Effector memory CD8-positive, alpha-beta T cell (primary cell): Measurements from ENCODE around the gene AFG1L.
"Not testable (repeated sequence)": the region's sequence is repeated elsewhere in the genome, so short reads cannot be mapped to it uniquely, and the experiment has no call there.

Source experiments
- ATAC-seq: fragments of 150-1000 bp; cut with Tn5 transposase; replicated peaks from 2 replicates; pipeline ENCODE4 v1.10.0; 2021; ENCODE audit warnings: mild to moderate bottlenecking, moderate library complexity
- DNase-seq, 3 experiments: peaks; one replicate each; pipeline ENCODE4 v3.0.0; 2021
- H3K27ac Mint-ChIP-seq, 2 donors: one replicate each; pipeline ENCODE4 v1.8.0; 2022; ENCODE audit warnings: mild to moderate bottlenecking in 2 of 2, mixed read lengths in 2 of 2, moderate library complexity in 2 of 2
- H3K27me3 Mint-ChIP-seq, 2 donors: one replicate each; pipeline ENCODE4 v1.8.0; 2022; ENCODE audit warnings: mixed read lengths in 2 of 2
- H3K36me3 Mint-ChIP-seq: one replicate; pipeline ENCODE4 v1.8.0; 2022; ENCODE audit warnings: mild to moderate bottlenecking, moderate library complexity, mixed read lengths; ENCODE audit not compliant: insufficient read depth
- H3K4me1 Mint-ChIP-seq, 2 donors: one replicate each; pipeline ENCODE4 v1.8.0; 2022; ENCODE audit warnings: low read depth in 2 of 2, mixed read lengths in 2 of 2
- H3K4me3 Mint-ChIP-seq, 2 donors: one replicate each; pipeline ENCODE4 v1.8.0; 2022; ENCODE audit warnings: mild to moderate bottlenecking in 2 of 2, mixed read lengths in 2 of 2, moderate library complexity in 2 of 2
- H3K9me3 Mint-ChIP-seq, 2 donors: one replicate each; pipeline ENCODE4 v1.8.0; 2022; ENCODE audit warnings: mixed read lengths in 2 of 2

The AFG1L gene

GRCh38 chr6:108521616-108522107 is 226.8 kb downstream of the AFG1L start:
- H3K4me3 Mint-ChIP-seq: no peak overlapping the region
- H3K27ac Mint-ChIP-seq: no peak overlapping the region
- H3K4me1 Mint-ChIP-seq: no peaks in the 10 kb centered on the region
- DNase-seq (no peak), ATAC-seq (no peak)
- H3K36me3 Mint-ChIP-seq: peaks cover 3% of the 10 kb centered on the region
- no peaks in the 10 kb centered on the region for H3K27me3 Mint-ChIP-seq
- no peaks in the 10 kb centered on the region for H3K9me3 Mint-ChIP-seq

DNA sequence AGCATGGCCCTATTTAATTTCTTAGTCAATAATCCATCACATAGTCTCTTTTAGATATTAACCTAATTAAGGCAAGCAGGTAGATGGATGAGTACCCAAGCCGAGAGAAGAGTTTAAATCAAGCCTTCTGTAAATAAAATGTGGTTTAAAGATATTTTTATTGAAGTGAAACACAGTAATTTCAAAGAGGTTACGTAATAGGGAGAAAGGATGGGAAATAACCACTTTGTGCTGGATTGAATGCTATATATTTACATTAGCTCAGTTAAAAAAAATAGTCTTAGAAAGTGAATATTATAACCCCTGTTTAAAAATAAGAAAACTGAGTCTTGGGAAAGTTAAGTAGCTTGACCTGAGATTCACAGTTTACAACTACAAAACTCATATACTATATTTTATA is 228.8 kb downstream of the AFG1L start:
- ATAC-seq: no peak
- Mint-ChIP-seq H3K4me1 (no peaks in the 10 kb centered on the region), H3K27me3 (no peaks in the 10 kb centered on the region), H3K4me3 (no peak overlapping the region), H3K9me3 (no peaks in the 10 kb centered on the region), H3K36me3 (peaks cover 3% of the 10 kb centered on the region), H3K27ac (no peak overlapping the region)
- no peak for DNase-seq

DNA sequence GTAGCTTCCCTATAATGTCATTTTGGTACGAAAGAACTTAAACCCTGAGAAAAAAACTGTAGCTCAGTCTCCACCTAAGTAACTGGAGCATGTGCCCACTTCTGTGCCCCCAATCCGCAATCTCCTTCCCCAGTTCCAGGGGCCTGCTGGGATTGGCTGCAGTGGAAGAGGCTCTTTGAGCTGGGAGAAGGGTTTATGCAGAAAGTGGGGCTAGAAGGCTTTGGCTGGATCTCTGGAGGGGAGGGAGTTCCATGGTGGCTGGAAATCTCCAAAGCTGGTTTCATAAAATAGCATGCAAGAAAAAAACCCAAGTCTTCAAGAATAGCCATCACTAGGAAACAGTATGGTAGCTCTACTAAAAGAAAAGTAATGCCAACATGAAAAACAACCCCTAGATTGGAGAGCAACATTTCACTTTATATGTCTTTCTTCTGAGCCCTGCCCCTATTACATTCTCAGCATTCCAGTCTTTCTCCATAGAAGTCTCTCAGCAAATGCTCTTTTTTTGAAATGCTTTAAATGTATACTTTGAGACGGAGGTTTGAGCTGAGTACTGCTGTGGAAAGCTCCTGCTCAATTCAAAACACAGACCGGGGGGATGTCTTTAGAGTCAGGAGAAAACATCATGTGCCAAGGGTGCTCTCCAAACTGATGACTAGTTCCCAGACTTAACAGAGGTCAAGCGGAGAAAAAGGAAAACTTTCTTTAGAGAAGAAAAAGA is 229.8 kb downstream of the AFG1L start:
- no peaks in the 10 kb centered on the region for H3K9me3 Mint-ChIP-seq
- H3K27me3 Mint-ChIP-seq: no peaks in the 10 kb centered on the region
- no peak for DNase-seq
- no peak overlapping the region for H3K4me3 Mint-ChIP-seq
- no peak for ATAC-seq
- no peak overlapping the region for H3K27ac Mint-ChIP-seq
- peaks cover 3% of the 10 kb centered on the region for H3K36me3 Mint-ChIP-seq
- H3K4me1 Mint-ChIP-seq: no peaks in the 10 kb centered on the region

DNA sequence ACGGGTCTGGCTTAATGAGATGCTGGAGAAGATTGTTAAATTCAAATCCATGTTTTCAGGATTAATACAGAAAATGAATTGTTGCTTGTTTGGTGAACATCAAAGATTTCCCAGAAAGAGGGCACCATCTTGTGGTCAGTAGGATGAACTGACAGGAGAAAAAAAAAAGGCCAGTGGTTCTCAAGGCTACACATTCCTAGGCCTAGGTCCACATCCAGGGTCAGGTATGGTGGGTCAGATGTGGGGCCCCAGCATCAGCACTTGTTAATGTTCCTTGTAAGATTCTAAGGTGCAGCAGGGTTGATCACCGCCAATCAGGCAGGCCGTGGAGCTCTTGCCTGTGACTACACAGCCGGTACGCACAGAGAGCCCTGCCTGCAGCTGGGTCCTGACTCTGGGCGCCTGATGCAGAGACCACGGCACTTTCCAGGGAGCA is 231.9 kb downstream of the AFG1L start:
- no peak overlapping the region for H3K4me3 Mint-ChIP-seq
- no peaks in the 10 kb centered on the region for H3K4me1 Mint-ChIP-seq
- DNase-seq: no peak
- ATAC-seq: no peak
- H3K9me3 Mint-ChIP-seq: no peaks in the 10 kb centered on the region
- H3K36me3 Mint-ChIP-seq: peaks cover 3% of the 10 kb centered on the region
- no peak overlapping the region for H3K27ac Mint-ChIP-seq
- no peaks in the 10 kb centered on the region for H3K27me3 Mint-ChIP-seq

DNA sequence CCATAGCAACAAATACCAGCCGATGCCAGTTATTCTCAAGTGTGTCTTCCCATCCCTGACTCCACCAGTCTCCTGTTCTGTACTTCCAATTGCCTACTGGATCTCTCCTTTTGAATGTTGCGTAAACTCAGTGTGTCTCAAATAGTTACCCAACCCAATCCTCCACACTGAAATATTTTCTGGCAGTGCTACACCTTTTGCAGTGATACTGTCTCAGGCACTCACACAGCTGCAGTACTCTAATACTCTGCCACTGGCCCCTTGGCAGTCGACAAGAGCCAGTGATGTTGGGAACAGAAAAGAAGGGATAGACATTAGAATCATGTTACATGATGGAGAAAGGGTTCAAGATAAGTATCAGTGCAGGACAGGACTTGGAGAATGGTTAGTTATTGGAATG is 234.0 kb downstream of the AFG1L start:
- no peaks in the 10 kb centered on the region for H3K27me3 Mint-ChIP-seq
- DNase-seq (no peak), ATAC-seq (no peak)
- no peaks in the 10 kb centered on the region for H3K4me1 Mint-ChIP-seq
- no peak overlapping the region for H3K4me3 Mint-ChIP-seq
- H3K36me3 Mint-ChIP-seq: no peaks in the 10 kb centered on the region
- H3K27ac Mint-ChIP-seq: no peak overlapping the region
- no peaks in the 10 kb centered on the region for H3K9me3 Mint-ChIP-seq

DNA sequence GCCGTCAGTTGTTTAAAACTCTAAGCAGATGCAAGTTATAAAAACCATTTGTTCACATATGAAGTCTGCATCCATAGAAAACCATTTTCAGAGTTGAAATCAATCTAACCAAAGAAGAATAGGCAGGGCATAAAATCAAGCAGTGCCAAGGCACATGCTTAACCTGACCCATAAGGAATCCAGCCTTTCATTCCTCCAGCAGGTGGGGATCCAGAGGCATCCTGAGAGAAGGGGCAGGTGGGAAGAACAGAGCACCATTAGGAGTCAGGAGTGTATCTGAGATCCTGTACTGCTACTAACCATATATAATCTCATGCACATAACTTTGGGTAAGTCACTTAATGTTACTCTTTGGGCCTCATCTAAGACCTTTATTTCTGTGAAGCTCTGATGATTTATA is 236.5 kb downstream of the AFG1L start:
- H3K27ac Mint-ChIP-seq: no peak overlapping the region

DNA sequence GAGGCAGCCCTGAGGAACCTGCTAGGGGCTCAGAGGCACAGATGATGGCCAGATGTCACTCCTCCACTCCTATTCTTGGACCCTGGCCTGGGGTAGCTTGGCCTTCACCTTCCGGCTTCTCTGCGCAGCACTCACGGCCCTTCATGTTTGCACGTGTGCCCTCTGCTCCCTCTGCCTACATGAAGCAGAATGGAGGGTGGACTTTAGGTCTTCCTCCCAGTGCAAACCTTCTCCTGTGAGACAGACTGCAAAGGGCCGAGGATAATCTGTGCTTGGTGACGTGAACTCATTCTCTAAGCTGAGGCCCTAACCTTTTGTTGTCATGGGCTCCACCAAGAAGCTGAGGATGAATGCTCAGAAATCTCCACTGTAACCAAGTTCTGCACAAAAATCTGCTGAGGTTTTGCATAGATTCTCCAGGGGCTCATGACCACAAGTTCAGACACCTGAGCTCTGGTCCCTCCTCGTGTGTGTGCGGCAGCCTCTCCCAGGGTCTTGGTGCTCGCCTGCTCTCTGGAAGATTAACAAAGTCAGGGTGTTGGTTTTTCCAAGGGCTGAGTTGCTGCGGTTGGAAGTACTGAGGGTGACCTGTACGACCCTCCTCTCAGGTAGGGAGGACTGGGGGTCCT is 240.4 kb downstream of the AFG1L start:
- Mint-ChIP-seq H3K4me3 (no peak overlapping the region), H3K4me1 (peaks cover 0 to 2% of the 10 kb centered on the region in 2 donors), H3K27ac (peak overlapping the region in 1 of 2 donors; percentile 27), H3K9me3 (no peaks in the 10 kb centered on the region), H3K27me3 (peaks cover 0 to 9% of the 10 kb centered on the region in 2 donors), H3K36me3 (no peaks in the 10 kb centered on the region)
- no peak for DNase-seq
- no peak for ATAC-seq

More for the DNA sequence above, 236.5 kb downstream of the AFG1L start:
- no peak for DNase-seq
- no peaks in the 10 kb centered on the region for H3K4me1 Mint-ChIP-seq
- H3K27me3 Mint-ChIP-seq: no peaks in the 10 kb centered on the region
- no peaks in the 10 kb centered on the region for H3K36me3 Mint-ChIP-seq
- H3K9me3 Mint-ChIP-seq: no peaks in the 10 kb centered on the region
- no peak overlapping the region for H3K4me3 Mint-ChIP-seq
- no peak for ATAC-seq

- H3K9me3 Mint-ChIP-seq: not testable (repeated sequence)
Measured at GRCh38 chr6:108535920-108536535, 241.2 kb downstream of the AFG1L start.

GRCh38 chr6:108541843-108542759 is 247.2 kb downstream of the AFG1L start:
- Mint-ChIP-seq H3K9me3 (no peaks in the 10 kb centered on the region), H3K4me3 (peak overlapping the region in 1 of 2 donors; percentile 1), H3K27me3 (peaks cover 0 to 9% of the 10 kb centered on the region in 2 donors), H3K27ac (no peak overlapping the region), H3K4me1 (peaks cover 21 to 25% of the 10 kb centered on the region in 2 donors), H3K36me3 (no peaks in the 10 kb centered on the region)
- peak; percentile 90 for ATAC-seq
- DNase-seq: peak; percentile 60 to 66 (median 61)

More at GRCh38 chr6:108535920-108536535, 241.2 kb downstream of the AFG1L start:
- DNase-seq, H3K4me1 Mint-ChIP-seq, H3K27ac Mint-ChIP-seq, ATAC-seq, H3K36me3 Mint-ChIP-seq, H3K27me3 Mint-ChIP-seq, H3K4me3 Mint-ChIP-seq: not testable (repeated sequence)

DNA sequence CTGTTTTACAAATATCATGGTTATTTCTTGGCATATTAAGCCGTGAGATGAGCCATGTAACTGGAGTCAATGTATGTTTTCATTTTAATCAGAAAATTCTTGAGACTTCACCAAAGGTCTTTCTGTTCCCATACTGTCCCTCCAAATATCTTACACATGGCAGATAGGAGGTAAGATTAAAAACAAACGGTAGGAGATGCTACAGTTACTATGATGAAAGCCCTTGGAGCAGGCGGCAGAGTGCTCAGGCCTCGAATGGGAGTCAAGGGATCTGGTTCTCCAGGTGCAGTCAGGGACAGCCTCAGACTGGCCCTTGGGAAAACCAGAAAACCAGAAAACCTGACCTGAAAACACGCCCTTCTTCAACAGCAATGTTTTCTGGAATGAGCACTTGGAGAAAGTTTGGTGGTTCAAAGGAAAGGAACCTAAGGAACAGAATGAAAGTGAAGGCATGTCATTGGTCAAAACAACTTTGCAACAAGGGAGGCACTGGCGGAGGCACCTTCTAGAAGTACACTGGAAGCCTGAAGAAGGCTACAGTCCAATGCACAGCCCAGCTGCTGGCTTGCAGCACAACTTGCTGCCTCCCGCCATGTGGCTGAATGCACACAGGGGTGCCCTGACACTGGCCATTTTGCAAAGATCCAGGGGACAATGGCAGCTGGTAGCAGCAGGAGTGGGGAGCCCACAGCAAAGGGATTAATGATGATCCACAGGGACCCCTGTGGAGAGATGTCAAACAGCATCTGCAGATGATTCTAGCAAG is 248.5 kb downstream of the AFG1L start:
- Mint-ChIP-seq H3K9me3 (no peaks in the 10 kb centered on the region), H3K27ac (no peak overlapping the region)
- no peak for DNase-seq

GRCh38 chr6:108544606-108545005 is 249.8 kb downstream of the AFG1L start:
- no peaks in the 10 kb centered on the region for H3K9me3 Mint-ChIP-seq

More for the DNA sequence above, 248.5 kb downstream of the AFG1L start:
- peaks cover 21 to 30% of the 10 kb centered on the region in 2 donors for H3K4me1 Mint-ChIP-seq
- no peak for ATAC-seq
- no peaks in the 10 kb centered on the region for H3K36me3 Mint-ChIP-seq
- peaks cover 0 to 9% of the 10 kb centered on the region in 2 donors for H3K27me3 Mint-ChIP-seq
- H3K4me3 Mint-ChIP-seq: no peak overlapping the region

More at GRCh38 chr6:108544606-108545005, 249.8 kb downstream of the AFG1L start:
- DNase-seq: no peak
- no peaks in the 10 kb centered on the region for H3K36me3 Mint-ChIP-seq
- H3K4me1 Mint-ChIP-seq: peaks cover 21 to 31% of the 10 kb centered on the region in 2 donors
- no peak for ATAC-seq
- H3K27me3 Mint-ChIP-seq: peaks cover 0 to 2% of the 10 kb centered on the region in 2 donors
- H3K27ac Mint-ChIP-seq: no peak overlapping the region
- H3K4me3 Mint-ChIP-seq: no peak overlapping the region
